HepG2 (cell line): ENCODE measurements around the gene TOPORS. TPM values are rescaled to one million over a fixed set of nuclear protein-coding genes. Genes with fewer than 3 reads are reported as not detected.

Experiments used
- ATF7 ChIP-seq, 2 experiments: fragments of 450-650 bp in 1 of 2; sonication (generic) in 1 of 2; formaldehyde crosslinking in 1 of 2; IDR thresholded peaks; 2 replicates each; pipeline versions ENCODE4 v1.4.0 to v1.6.1; 2016 to 2020; ENCODE audit warnings: antibody characterized with exemption in 1 of 2, mild to moderate bottlenecking in 1 of 2, missing genetic modification reagents in 1 of 2
- FOXK1 ChIP-seq: sonication (generic); formaldehyde crosslinking; IDR thresholded peaks from 2 replicates; pipeline ENCODE4 v1.4.0; 2020; ENCODE audit warnings: low read depth, missing genetic modification reagents, borderline replicate concordance
- HMGA1 ChIP-seq: sonication (generic); formaldehyde crosslinking; conservative IDR thresholded peaks from 2 replicates; pipeline ENCODE4 v1.4.0; 2020; ENCODE audit warnings: missing genetic modification reagents
- KLF15 ChIP-seq: sonication (generic); formaldehyde crosslinking; IDR thresholded peaks from 2 replicates; pipeline ENCODE4 v1.8.1; 2023; ENCODE audit warnings: borderline replicate concordance, mild to moderate bottlenecking, inconsistent platforms, missing genetic modification reagents, mixed read lengths
- MTERF4 ChIP-seq: sonication (generic); formaldehyde crosslinking; IDR thresholded peaks from 2 replicates; pipeline ENCODE4 v1.8.0; 2023; ENCODE audit warnings: mild to moderate bottlenecking, missing genetic modification reagents
- NBN ChIP-seq: fragments of 450-650 bp; conservative IDR thresholded peaks from 2 replicates; pipeline ENCODE4 v1.6.1; 2017
- NCOR1 ChIP-seq: fragments of 200-600 bp; sonication (generic); IDR thresholded peaks from 2 replicates; pipeline ENCODE4 v1.7.0; 2017; ENCODE audit warnings: antibody characterized with exemption, low read length, borderline replicate concordance
- PCBP1 ChIP-seq: fragments of 200-400 bp; formaldehyde crosslinking; IDR thresholded peaks from 2 replicates; pipeline ENCODE4 v1.6.1; 2017; ENCODE audit warnings: mild to moderate bottlenecking, low read depth, low read length, borderline replicate concordance
- SIN3A ChIP-seq: IDR thresholded peaks from 2 replicates; pipeline ENCODE4 v1.6.1; 2011; ENCODE audit warnings: low read depth, mild to moderate bottlenecking, control low read depth, low read length, borderline replicate concordance
- SSRP1 ChIP-seq: IDR thresholded peaks from 2 replicates; pipeline ENCODE4 v1.6.1; 2016; ENCODE audit warnings: control low read depth
- STAG1 ChIP-seq: sonication (generic); formaldehyde crosslinking; IDR thresholded peaks from 2 replicates; pipeline ENCODE4 v1.4.0; 2020; ENCODE audit warnings: missing genetic modification reagents
- TFE3 ChIP-seq: IDR thresholded peaks from 2 replicates; pipeline ENCODE4 v1.6.1; 2016
- THAP9 ChIP-seq: sonication (generic); formaldehyde crosslinking; IDR thresholded peaks from 2 replicates; pipeline ENCODE4; 2020; ENCODE audit warnings: missing genetic modification reagents, mild to moderate bottlenecking, borderline replicate concordance
- ZNF17 ChIP-seq: sonication (generic); formaldehyde crosslinking; IDR thresholded peaks from 2 replicates; pipeline ENCODE4 v1.5.0; 2020; ENCODE audit warnings: mild to moderate bottlenecking, missing genetic modification reagents
- ZNF282 ChIP-seq: fragments of 450-650 bp; IDR thresholded peaks from 2 replicates; pipeline ENCODE4 v1.6.1; 2018; ENCODE audit not compliant: partially characterized antibody
- ZNF292 ChIP-seq: sonication (generic); formaldehyde crosslinking; IDR thresholded peaks from 2 replicates; pipeline ENCODE4 v1.8.1; 2022; ENCODE audit warnings: mild to moderate bottlenecking, low read depth, missing genetic modification reagents, borderline replicate concordance
- ZNF34 ChIP-seq: sonication (generic); formaldehyde crosslinking; IDR thresholded peaks from 2 replicates; pipeline ENCODE4 v1.4.0; 2020; ENCODE audit warnings: mild to moderate bottlenecking, missing genetic modification reagents, borderline replicate concordance
- ZNF576 ChIP-seq: sonication (generic); formaldehyde crosslinking; IDR thresholded peaks from 2 replicates; pipeline ENCODE4 v1.4.0; 2020; ENCODE audit warnings: mild to moderate bottlenecking, missing genetic modification reagents
- ZNF704 ChIP-seq: sonication (generic); formaldehyde crosslinking; IDR thresholded peaks from 2 replicates; pipeline ENCODE4 v1.8.1; 2023; ENCODE audit warnings: mild to moderate bottlenecking, inconsistent platforms, moderate library complexity, missing genetic modification reagents, borderline replicate concordance
- polyA plus RNA-seq, 8 experiments: library from polyadenylated mRNA; depleted of rRNA in 3 of 8; stranded (reverse) in 7 of 8; unstranded in 1 of 8; fragments of >200 nt; fragmentation: Illumina TruSeq in 4 of 8; extraction: Trizol in 4 of 8; gene quantifications; 2 replicates each; pipeline versions ENCODE4 v1.2.1 to v1.2.3, GENCODE V29; 2011 to 2016; ENCODE audit warnings: low read depth in 4 of 8, missing spikeins in 1 of 8, mixed read lengths in 1 of 8; ENCODE audit not compliant: insufficient read depth in 1 of 8
- total RNA-seq, 5 experiments: library from RNA; depleted of rRNA; stranded (reverse); fragments of >200 nt; fragmentation: Illumina TruSeq; extraction: Trizol; gene quantifications; 2 replicates each; pipeline ENCODE4 v1.2.3, GENCODE V29; 2016; ENCODE audit warnings: low read depth in 1 of 5

The TOPORS gene
- total and polyA plus RNA-seq, 2 of the 13 experiments (the other 11 are each of a cell fraction or from before 2014, with no cell fraction given): 6.8 to 19.6 TPM

- TF ChIP-seq THAP9 (CRISPR knock-in tag) (peak; percentile 95), STAG1 (CRISPR knock-in tag) (no peak), HMGA1 (CRISPR knock-in tag) (no peak), SIN3A (peak; percentile 78; the same call in 1 of the 2 replicates), ATF7 (IDR thresholded peaks at IDR 0.05) (no peak), ATF7 (CRISPR knock-in tag; IDR thresholded peaks at IDR 0.05) (peak; percentile 62; the same call in 1 of the 2 replicates), SSRP1 (CRISPR knock-in tag) (no peak), ZNF34 (CRISPR knock-in tag) (peak; percentile 83; the same call in 1 of the 2 replicates), ZNF282 (no peak), NBN (no peak), ZNF704 (CRISPR knock-in tag) (no peak; the same call in 1 of the 2 replicates), ZNF292 (CRISPR knock-in tag) (0 out of 2 replicates have a peak, but pooled peaks have one; percentile 62), PCBP1 (0 out of 2 replicates have a peak, but pooled peaks have one; percentile 81), MTERF4 (CRISPR knock-in tag) (no peak), NCOR1 (no peak; the same call in 1 of the 2 replicates), ZNF17 (no peak), KLF15 (CRISPR knock-in tag) (no peak), ZNF576 (CRISPR knock-in tag) (no peak), FOXK1 (CRISPR knock-in tag) (peak; percentile 70; the same call in 1 of the 2 replicates), TFE3 (peak; percentile 67)
Observed at GRCh38 chr9:32552172-32552872, at the start of gene TOPORS, which contains the start of gene SMIM27 (continued).
